Thyroid gland (tissue), 4 donors: ENCODE data around the gene ACTN2.

Source experiments
- CTCF ChIP-seq, 6 experiments: fragments of 200-600 bp in 3 of 6; fragments of 450-650 bp in 3 of 6; sonication (generic) in 3 of 6; IDR thresholded peaks; one replicate each; pipeline ENCODE4 v1.5.1; 2016 to 2019; ENCODE audit warnings: antibody characterized with exemption in 6 of 6, mild to moderate bottlenecking in 2 of 6, inconsistent platforms in 1 of 6, moderate library complexity in 1 of 6
- POLR2A ChIP-seq, 2 donors: fragments of 450-650 bp; IDR thresholded peaks; one replicate each; pipeline ENCODE4 v1.6.1; 2017; ENCODE audit warnings: antibody characterized with exemption in 2 of 2, mild to moderate bottlenecking in 2 of 2, moderate library complexity in 1 of 2

GRCh38 chr1:236754525-236755210 lies 68.4 kb downstream of the ACTN2 start:
- TF ChIP-seq POLR2A (IDR thresholded peaks at IDR 0.05): no peak
- TF ChIP-seq CTCF (IDR thresholded peaks at IDR 0.05): no peak
